MM.1S (cell line): Measurements from ENCODE around the gene H1-8.

ENCODE experiments used
- DNase-seq: peaks from one replicate; pipeline ENCODE4 v3.0.0-alpha.2; 2015
- H2AFZ ChIP-seq: fragments of 300-600 bp; sonication (generic); 2 replicates; pipeline ENCODE4 v1.6.0; 2016; ENCODE audit warnings: antibody characterized with exemption, low read length
- H3F3A ChIP-seq: fragments of 300-600 bp; sonication (generic); 2 replicates; pipeline ENCODE4 v1.6.1; 2016; ENCODE audit warnings: mild to moderate bottlenecking, antibody characterized with exemption, low read length, moderate library complexity, mixed read lengths; ENCODE audit not compliant: insufficient read depth
- H3K27ac ChIP-seq: fragments of 300-600 bp; sonication (generic); 2 replicates; pipeline ENCODE4 v1.5.1; 2016; ENCODE audit warnings: mild to moderate bottlenecking, low read length
- H3K27me3 ChIP-seq: fragments of 300-600 bp; sonication (generic); replicated peaks from 2 replicates; pipeline ENCODE4 v1.6.0; 2016; ENCODE audit warnings: low read length; ENCODE audit not compliant: insufficient read depth
- H3K36me3 ChIP-seq: fragments of 300-600 bp; sonication (generic); replicated peaks from 2 replicates; pipeline ENCODE4 v1.6.1; 2016; ENCODE audit warnings: mild to moderate bottlenecking, low read length, mixed read lengths; ENCODE audit not compliant: insufficient read depth
- H3K4me1 ChIP-seq: fragments of 300-600 bp; sonication (generic); 2 replicates; pipeline ENCODE4 v1.6.1; 2016; ENCODE audit warnings: low read length, mixed read lengths
- H3K4me2 ChIP-seq: fragments of 300-600 bp; sonication (generic); 2 replicates; pipeline ENCODE4 v1.6.0; 2016; ENCODE audit warnings: low read depth, low read length
- H3K4me3 ChIP-seq: fragments of 300-600 bp; sonication (generic); 2 replicates; pipeline ENCODE4 v1.5.1; 2016; ENCODE audit warnings: low read length, mixed read lengths
- H3K79me2 ChIP-seq: fragments of 300-600 bp; sonication (generic); 2 replicates; pipeline ENCODE4 v1.6.1; 2016; ENCODE audit warnings: mixed run types, low read length, mixed read lengths
- H3K9ac ChIP-seq: fragments of 300-600 bp; sonication (generic); 2 replicates; pipeline ENCODE4 v1.6.1; 2016; ENCODE audit warnings: low read length, mixed read lengths
- H3K9me2 ChIP-seq: fragments of 300-600 bp; sonication (generic); replicated peaks from 2 replicates; pipeline ENCODE4 v1.6.1; 2016; ENCODE audit warnings: mild to moderate bottlenecking, low read length, mixed read lengths; ENCODE audit not compliant: insufficient read depth
- H3K9me3 ChIP-seq: fragments of 300-600 bp; sonication (generic); replicated peaks from 2 replicates; pipeline ENCODE4 v1.6.1; 2016; ENCODE audit warnings: mild to moderate bottlenecking, low read length, mixed read lengths; ENCODE audit not compliant: insufficient read depth
- H4K20me1 ChIP-seq: fragments of 300-600 bp; sonication (generic); 2 replicates; pipeline ENCODE4 v1.6.1; 2016; ENCODE audit warnings: mild to moderate bottlenecking, low read length, moderate library complexity, mixed read lengths; ENCODE audit not compliant: insufficient read depth
- EZH2 ChIP-seq: fragments of 300-600 bp; sonication (generic); optimal IDR thresholded peaks from 2 replicates; pipeline ENCODE3; 2017; ENCODE audit warnings: low read depth, mild to moderate bottlenecking, antibody characterized with exemption, low read length, mixed read lengths
- EZH2phosphoT487 ChIP-seq: fragments of 300-600 bp; sonication (generic); IDR thresholded peaks from 2 replicates; pipeline ENCODE4 v1.6.1; 2018; ENCODE audit warnings: antibody characterized with exemption, low read length
- TF ChIP-seq, protein P1 (sequence below): fragments of 300-600 bp; sonication (generic); IDR thresholded peaks from 2 replicates; pipeline ENCODE4 v1.5.1; 2016; ENCODE audit warnings: antibody characterized with exemption, low read length, mixed read lengths

H1-8 gene

DNA sequence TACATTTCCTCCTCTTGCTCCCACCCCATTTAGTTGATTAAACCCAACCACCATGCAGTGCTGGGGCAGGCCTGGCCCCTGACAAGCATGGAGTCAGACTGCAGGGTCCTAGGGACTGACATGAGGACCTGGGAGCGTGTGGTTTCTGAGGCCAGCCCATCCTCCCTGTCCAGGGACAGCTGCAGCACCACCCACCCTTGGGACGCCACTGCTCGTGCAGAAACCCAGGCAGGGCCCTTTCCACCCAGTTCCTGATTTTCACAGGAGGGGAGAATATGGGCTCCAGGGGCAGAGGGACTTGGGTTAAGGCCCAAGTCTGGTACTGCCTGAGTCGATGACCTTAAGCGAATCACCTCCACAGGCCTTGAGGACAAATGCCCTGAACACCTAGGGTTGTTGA, 39.8 kb downstream of the H1-8 start:
- H3F3A ChIP-seq = no peaks in the 10 kb centered on the region
- no peaks in the 10 kb centered on the region for H3K9me2 ChIP-seq
- TF ChIP-seq EZH2phosphoT487 (no peak), EZH2 (no peak)
- TF ChIP-seq, protein P1, sequence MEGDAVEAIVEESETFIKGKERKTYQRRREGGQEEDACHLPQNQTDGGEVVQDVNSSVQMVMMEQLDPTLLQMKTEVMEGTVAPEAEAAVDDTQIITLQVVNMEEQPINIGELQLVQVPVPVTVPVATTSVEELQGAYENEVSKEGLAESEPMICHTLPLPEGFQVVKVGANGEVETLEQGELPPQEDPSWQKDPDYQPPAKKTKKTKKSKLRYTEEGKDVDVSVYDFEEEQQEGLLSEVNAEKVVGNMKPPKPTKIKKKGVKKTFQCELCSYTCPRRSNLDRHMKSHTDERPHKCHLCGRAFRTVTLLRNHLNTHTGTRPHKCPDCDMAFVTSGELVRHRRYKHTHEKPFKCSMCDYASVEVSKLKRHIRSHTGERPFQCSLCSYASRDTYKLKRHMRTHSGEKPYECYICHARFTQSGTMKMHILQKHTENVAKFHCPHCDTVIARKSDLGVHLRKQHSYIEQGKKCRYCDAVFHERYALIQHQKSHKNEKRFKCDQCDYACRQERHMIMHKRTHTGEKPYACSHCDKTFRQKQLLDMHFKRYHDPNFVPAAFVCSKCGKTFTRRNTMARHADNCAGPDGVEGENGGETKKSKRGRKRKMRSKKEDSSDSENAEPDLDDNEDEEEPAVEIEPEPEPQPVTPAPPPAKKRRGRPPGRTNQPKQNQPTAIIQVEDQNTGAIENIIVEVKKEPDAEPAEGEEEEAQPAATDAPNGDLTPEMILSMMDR = no peak
- no peak overlapping the region for H2AFZ ChIP-seq
- H4K20me1 ChIP-seq = no peaks in the 10 kb centered on the region
- no peaks in the 10 kb centered on the region for H3K27me3 ChIP-seq
- no peaks in the 10 kb centered on the region for H3K36me3 ChIP-seq
- H3K4me2 ChIP-seq = no peak overlapping the region
- no peak overlapping the region for H3K27ac ChIP-seq
- no peak for DNase-seq
- no peaks in the 10 kb centered on the region for H3K79me2 ChIP-seq
- no peak overlapping the region for H3K4me3 ChIP-seq
- peaks cover 2% of the 10 kb centered on the region for H3K4me1 ChIP-seq
- H3K9me3 ChIP-seq = no peaks in the 10 kb centered on the region
- no peak overlapping the region for H3K9ac ChIP-seq

- no peaks in the 10 kb centered on the region for H3K36me3 ChIP-seq
- H3K4me3 ChIP-seq = no peak overlapping the region
- no peak overlapping the region for H3K4me2 ChIP-seq
- no peak overlapping the region for H3K9ac ChIP-seq
- TF ChIP-seq EZH2phosphoT487 (no peak), EZH2 (no peak)
- no peak overlapping the region for H2AFZ ChIP-seq
- H3K79me2 ChIP-seq = no peaks in the 10 kb centered on the region
- no peaks in the 10 kb centered on the region for H4K20me1 ChIP-seq
- no peaks in the 10 kb centered on the region for H3F3A ChIP-seq
- H3K9me3 ChIP-seq = no peaks in the 10 kb centered on the region
- DNase-seq = no peak
- H3K27me3 ChIP-seq = no peaks in the 10 kb centered on the region
- H3K9me2 ChIP-seq = no peaks in the 10 kb centered on the region
- H3K27ac ChIP-seq = no peak overlapping the region
- H3K4me1 ChIP-seq = no peaks in the 10 kb centered on the region
These were observed 40.3 kb downstream of the H1-8 start for GRCh38 chr3:129583289-129583688.

DNA sequence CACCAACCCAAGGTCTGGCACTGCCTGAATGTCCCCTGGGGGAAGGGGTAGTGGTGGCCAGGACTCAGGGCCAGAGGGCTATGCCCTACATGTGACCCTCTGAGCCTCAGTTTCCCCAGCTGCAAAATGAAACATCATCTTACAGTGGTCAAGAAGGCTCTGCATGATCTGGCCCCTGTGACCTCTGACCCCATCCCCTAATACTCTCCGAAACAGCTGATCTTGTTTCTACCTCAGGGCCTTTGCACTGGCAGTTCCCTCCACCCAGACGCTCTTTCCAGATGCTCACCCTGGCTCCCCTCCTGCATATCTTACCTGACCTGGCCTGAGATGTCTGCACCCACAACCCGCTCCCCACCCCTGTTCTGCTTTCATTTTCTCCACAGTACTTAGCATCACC, 41.7 kb downstream of the H1-8 start:
- H3K9ac ChIP-seq = no peak overlapping the region
- no peaks in the 10 kb centered on the region for H4K20me1 ChIP-seq
- H3K9me2 ChIP-seq = no peaks in the 10 kb centered on the region
- H3K36me3 ChIP-seq = no peaks in the 10 kb centered on the region
- no peaks in the 10 kb centered on the region for H3K79me2 ChIP-seq
- DNase-seq = no peak
- H3K4me3 ChIP-seq = no peak overlapping the region
- H3K4me1 ChIP-seq = no peaks in the 10 kb centered on the region
- no peaks in the 10 kb centered on the region for H3K27me3 ChIP-seq
- H2AFZ ChIP-seq = no peak overlapping the region
- H3K27ac ChIP-seq = no peak overlapping the region
- H3K4me2 ChIP-seq = no peak overlapping the region
- no peaks in the 10 kb centered on the region for H3K9me3 ChIP-seq
- no peaks in the 10 kb centered on the region for H3F3A ChIP-seq
- TF ChIP-seq EZH2 = no peak

- no peak overlapping the region for H3K9ac ChIP-seq
- H3K27me3 ChIP-seq = no peaks in the 10 kb centered on the region
- H3K4me2 ChIP-seq = no peak overlapping the region
- H4K20me1 ChIP-seq = no peaks in the 10 kb centered on the region
- H3K79me2 ChIP-seq = no peaks in the 10 kb centered on the region
- no peak for TF ChIP-seq EZH2
- TF ChIP-seq, protein P1 = no peak
- no peak for TF ChIP-seq EZH2phosphoT487
- DNase-seq = no peak
- no peaks in the 10 kb centered on the region for H3K9me3 ChIP-seq
- no peaks in the 10 kb centered on the region for H3K4me1 ChIP-seq
- H3K4me3 ChIP-seq = no peak overlapping the region
- no peaks in the 10 kb centered on the region for H3K36me3 ChIP-seq
- H3F3A ChIP-seq = no peaks in the 10 kb centered on the region
- no peak overlapping the region for H2AFZ ChIP-seq
- H3K9me2 ChIP-seq = no peaks in the 10 kb centered on the region
- no peak overlapping the region for H3K27ac ChIP-seq
These were observed 43.1 kb downstream of the H1-8 start for GRCh38 chr3:129585949-129586657.
